GM12878 (cell line): ENCODE measurements around the gene CHST15. TPM values are rescaled to one million over a fixed set of nuclear protein-coding genes. Genes with fewer than 3 reads are reported as not detected.

Experiments used
- ATAC-seq: fragments of 200-7000 bp; cut with Tn5 transposase; 3 replicates; pipeline ENCODE4 v1.9.1; 2020; ENCODE audit warnings: mild to moderate bottlenecking, moderate library complexity
- BruUV-seq: library from RNA; stranded (reverse); fragments of 400-500 nt; replicated peaks from 2 replicates; lab custom pipeline; 2021; lab: Mats Ljungman, UMichigan
- CTCF ChIA-PET: fragments of 300-600 bp; sonication (Branson Sonifier 250); formaldehyde crosslinking; extraction: SDS; loops from one replicate; lab custom pipeline; 2021; ENCODE audit warnings: inconsistent platforms; lab: Yijun Ruan, JAX
- POLR2A ChIA-PET: fragments of 350-600 bp; formaldehyde crosslinking; extraction: SDS; loops from one replicate; lab custom pipeline; 2021; ENCODE audit warnings: inconsistent platforms; lab: Charles Lee
- RAD21 ChIA-PET: fragments of 300-600 bp; sonication (Branson Sonifier 250); formaldehyde crosslinking; loops from one replicate; lab custom pipeline; 2023; ENCODE audit warnings: antibody characterized with exemption; ENCODE audit not compliant: unreplicated experiment; lab: Charles Lee
- SMC1A ChIA-PET: fragments of 300-600 bp; sonication (Branson Sonifier 250); formaldehyde crosslinking; loops from one replicate; lab custom pipeline; 2023; ENCODE audit not compliant: unreplicated experiment, uncharacterized antibody; lab: Charles Lee
- DNase-seq: peaks from one replicate; pipeline ENCODE4 v3.0.0-alpha.2; 2011; ENCODE audit warnings: low read depth, low spot score
- FAIRE-seq: peaks from 3 replicates; lab custom pipeline; 2011; peaks lifted over from hg19 to GRCh38; lab: Jason Lieb, UNC
- H2AFZ ChIP-seq: 2 replicates; pipeline ENCODE4 v1.6.0; 2011; ENCODE audit warnings: low read depth, low read length, control low read depth; ENCODE audit not compliant: control insufficient read depth
- H3K27ac ChIP-seq: 2 replicates; pipeline ENCODE4 v1.5.1; 2011; ENCODE audit warnings: control low read depth; ENCODE audit not compliant: control insufficient read depth, insufficient read depth
- H3K27me3 ChIP-seq, 2 experiments: replicated peaks in 1 of 2; 2 replicates each; pipeline versions ENCODE4 v1.6.0 to v1.6.1; 2011; ENCODE audit warnings: low read length in 1 of 2; ENCODE audit not compliant: control insufficient read depth in 2 of 2, insufficient read depth in 2 of 2
- H3K36me3 ChIP-seq, 2 experiments: 2 replicates each; pipeline ENCODE4 v1.5.1; 2011; ENCODE audit warnings: low read length in 1 of 2; ENCODE audit not compliant: control insufficient read depth in 2 of 2, insufficient read depth in 2 of 2
- H3K4me1 ChIP-seq: 2 replicates; pipeline ENCODE4 v1.6.1; 2011; ENCODE audit warnings: mild to moderate bottlenecking, low read length, moderate library complexity, mixed read lengths; ENCODE audit not compliant: control insufficient read depth, insufficient read depth
- H3K4me2 ChIP-seq: 2 replicates; pipeline ENCODE4 v1.6.0; 2011; ENCODE audit warnings: control low read depth; ENCODE audit not compliant: control insufficient read depth, insufficient read depth
- H3K4me3 ChIP-seq: fragments of 200-600 bp; sonication (generic); 2 replicates; pipeline ENCODE4 v1.5.1; 2016
- H3K79me2 ChIP-seq: 2 replicates; pipeline ENCODE4 v1.6.0; 2011; ENCODE audit warnings: low read length; ENCODE audit not compliant: control insufficient read depth, insufficient read depth
- H3K9ac ChIP-seq: 2 replicates; pipeline ENCODE4 v1.8.0; 2011; ENCODE audit warnings: low read length, control low read depth, mixed read lengths; ENCODE audit not compliant: control insufficient read depth, insufficient read depth
- H3K9me3 ChIP-seq: replicated peaks from 3 replicates; pipeline ENCODE4 v1.5.1; 2011; ENCODE audit warnings: mild to moderate bottlenecking, low read length; ENCODE audit not compliant: control insufficient read depth, insufficient read depth
- H4K20me1 ChIP-seq: 2 replicates; pipeline ENCODE4 v1.6.0; 2011; ENCODE audit not compliant: control insufficient read depth, insufficient read depth
- BMI1 ChIP-seq: fragments of 450-650 bp; IDR thresholded peaks from 2 replicates; pipeline ENCODE4 v1.6.1; 2016; ENCODE audit warnings: mild to moderate bottlenecking, moderate library complexity, borderline replicate concordance
- CBX3 ChIP-seq: fragments of 200-600 bp; sonication (generic); IDR thresholded peaks from 2 replicates; pipeline ENCODE4 v1.6.1; 2016; ENCODE audit warnings: low read depth, borderline replicate concordance
- CBX5 ChIP-seq: sonication (generic); IDR thresholded peaks from 2 replicates; pipeline ENCODE4 v1.6.1; 2016; ENCODE audit warnings: low read depth, moderate library complexity, mild to moderate bottlenecking, inconsistent platforms
- CREB1 ChIP-seq: IDR thresholded peaks from 2 replicates; pipeline ENCODE4 v1.6.1; 2012; ENCODE audit warnings: low read depth, mild to moderate bottlenecking, inconsistent platforms
- NFYA ChIP-seq: IDR thresholded peaks from 2 replicates; pipeline ENCODE4 v1.6.1; 2011; ENCODE audit warnings: low read depth, mild to moderate bottlenecking, low read length, improper control_type of control experiment, borderline replicate concordance
- POLR2A ChIP-seq: IDR thresholded peaks from 2 replicates; pipeline ENCODE4 v1.6.1; 2011; ENCODE audit warnings: low read depth, mild to moderate bottlenecking, low read length
- RAD21 ChIP-seq: IDR thresholded peaks from 2 replicates; pipeline ENCODE4 v1.6.1; 2011; ENCODE audit warnings: mild to moderate bottlenecking, low read depth, low read length, moderate library complexity; ENCODE audit not compliant: insufficient read depth
- SMAD5 ChIP-seq: IDR thresholded peaks from 2 replicates; pipeline ENCODE4 v1.6.1; 2016; ENCODE audit warnings: antibody characterized with exemption, low read depth
- SREBF2 ChIP-seq: IDR thresholded peaks from 2 replicates; pipeline ENCODE4 v1.6.1; 2012; ENCODE audit warnings: mild to moderate bottlenecking, low read length
- TAF1 ChIP-seq: IDR thresholded peaks from 2 replicates; pipeline ENCODE4 v1.6.1; 2011; ENCODE audit warnings: mild to moderate bottlenecking, low read depth, low read length, borderline replicate concordance
- WGBS: methylation state at CpG from one replicate; pipeline ENCODE4 v1.1.6; 2016; ENCODE audit warnings: low lambda C conversion rate; ENCODE audit not compliant: insufficient replicate concordance, insufficient coverage; ENCODE audit errors: missing lambda C conversion rate; 5-methylcytosine and 5-hydroxymethylcytosine counted together
- in situ Hi-C: fragments of 300-500 bp; cut with MboI; formaldehyde crosslinking; loops from 9 replicates; pipeline ENCODE4 v1.14.3; 2018; ENCODE audit warnings: mixed read lengths
- intact Hi-C: fragments of 100-400 bp; cut with micrococcal nuclease; formaldehyde crosslinking; loops from one replicate; pipeline ENCODE4 v1.14.2; 2022; ENCODE audit not compliant: unreplicated experiment
- polyA plus RNA-seq, 11 experiments: library from polyadenylated mRNA; depleted of rRNA in 4 of 11; unstranded in 6 of 11; stranded (reverse) in 5 of 11; fragments of >200 nt; fragmentation: Nextera tagmentation in 4 of 11; fragmentation: Illumina TruSeq in 1 of 11; extraction: Ambion mirVana in 4 of 11; extraction: Trizol in 1 of 11; gene quantifications; 1 replicate in 1 of 11; 2 replicates in 10 of 11; pipeline versions ENCODE4 v1.2.1 to v1.2.3, GENCODE V29; 2011 to 2016; ENCODE audit warnings: inconsistent platforms in 2 of 11, missing spikeins in 2 of 11, low read depth in 1 of 11
- total RNA-seq, 4 experiments: library from RNA; depleted of rRNA in 3 of 4; stranded (reverse); fragments of >200 nt in 3 of 4; fragmentation: Illumina TruSeq in 1 of 4; extraction: Trizol in 1 of 4; gene quantifications; 2 replicates each; pipeline versions ENCODE4 v1.2.1 to v1.2.3, GENCODE V29; 2013 to 2021
- TF ChIP-seq, protein P1 (sequence below): fragments of 450-650 bp; IDR thresholded peaks from 2 replicates; pipeline ENCODE4 v1.6.1; 2016; ENCODE audit warnings: mild to moderate bottlenecking
- TF ChIP-seq, protein P2 (sequence below): IDR thresholded peaks from 2 replicates; pipeline ENCODE4 v1.6.1; 2011; ENCODE audit warnings: borderline replicate concordance, low read depth, mild to moderate bottlenecking, moderate library complexity, mixed read lengths, low read length; ENCODE audit not compliant: insufficient read depth; ENCODE audit errors: extremely low read length
- TF ChIP-seq, protein P3 (sequence below), 3 experiments: IDR thresholded peaks in 2 of 3; conservative IDR thresholded peaks in 1 of 3; 2 replicates each; pipeline ENCODE4 v1.5.1; 2011; ENCODE audit warnings: low read depth in 3 of 3, low read length in 3 of 3, mild to moderate bottlenecking in 3 of 3, control low read depth in 2 of 3, moderate library complexity in 2 of 3, inconsistent platforms in 1 of 3, mixed read lengths in 1 of 3; ENCODE audit not compliant: control insufficient read depth in 2 of 3, insufficient read depth in 1 of 3; ENCODE audit errors: extremely low read depth in 1 of 3
- TF ChIP-seq, protein P4 (sequence below): fragments of 450-650 bp; IDR thresholded peaks from 2 replicates; pipeline ENCODE4 v1.6.1; 2016; ENCODE audit warnings: mild to moderate bottlenecking, moderate library complexity, borderline replicate concordance

CHST15 gene
- total and polyA plus RNA-seq, 10 of the 15 experiments (the other 5 are each of a cell fraction or from before 2014, with no cell fraction given), result 0.02 to 0.53 (median 0.05) TPM; not detected in 1

DNA sequence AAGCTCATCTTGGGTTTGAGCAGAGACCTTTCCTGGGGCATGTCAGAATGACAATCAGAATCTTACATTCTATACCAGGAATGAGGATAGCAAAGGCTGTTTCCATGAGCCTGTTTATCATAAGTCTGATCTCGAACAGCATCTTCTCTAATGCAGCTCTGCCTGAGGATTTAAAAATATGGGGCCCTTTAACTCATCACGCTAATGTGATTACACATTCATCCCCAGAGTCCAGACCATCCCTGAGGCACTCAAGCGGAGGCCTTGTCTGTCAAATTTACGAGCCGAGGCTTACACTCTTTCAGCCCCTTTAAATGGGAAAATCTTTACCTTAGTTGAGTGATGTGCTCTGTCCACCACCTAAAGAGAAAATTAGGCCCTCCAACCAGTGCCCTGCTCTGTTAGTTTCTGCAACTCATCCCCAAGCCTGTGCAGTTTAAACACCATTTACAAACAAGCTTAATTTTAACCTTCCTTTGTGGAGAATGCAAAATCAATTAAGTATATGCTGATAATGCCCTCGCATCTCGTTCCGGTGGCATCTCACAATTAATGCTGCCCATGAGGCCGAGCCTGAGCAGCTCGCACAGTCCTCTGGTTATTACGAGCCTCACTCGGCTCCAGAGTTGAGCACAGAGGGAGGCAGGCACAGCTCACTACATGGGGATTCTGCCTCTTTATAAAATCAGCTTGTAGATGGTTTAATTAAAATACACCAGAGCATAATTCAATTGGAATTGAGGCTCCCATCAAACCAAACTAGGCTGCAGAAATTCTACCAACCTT is 16.0 kb downstream of the CHST15 start:
- Histone ChIP-seq H3K27me3 (peaks cover 0 to 4% of the 10 kb centered on the region in 2 experiments; a peak in 1 of 4 replicates), H3K36me3 (no peaks in the 10 kb centered on the region), H3K4me1 (peaks cover 5% of the 10 kb centered on the region; the same call in 1 of the 2 replicates), H3K9me3 (no peaks in the 10 kb centered on the region; the same call in 2 of the 3 replicates), H3K4me3 (no peak overlapping the region), H4K20me1 (no peaks in the 10 kb centered on the region), H3K27ac (no peak overlapping the region), H3K4me2 (no peak overlapping the region), H2AFZ (no peak overlapping the region), H3K79me2 (no peaks in the 10 kb centered on the region), H3K9ac (no peak overlapping the region)
- RAD21 ChIA-PET, result no interaction called here
- intact Hi-C loops, result no loop called here
- in situ Hi-C loops, result no loop called here
- CTCF ChIA-PET, result interaction anchor here (0.9 to 1.5 kb wide), 2 partner anchors 82 to 132 kb away, joined by 3 to 6 read pairs; no protein-coding TSS in a partner anchor
- POLR2A ChIA-PET, result interaction anchor here (0.7 kb wide), 1 partner anchor 1095 kb away, joined by 6 read pairs; no protein-coding TSS in a partner anchor
- no peak for ATAC-seq
- SMC1A ChIA-PET, result no interaction called here
- WGBS, result 56% methylated on average over 12 of the region's 12 CpGs
- BruUV-seq, result no TSS peak
- no peak for FAIRE-seq
- DNase-seq, result no peak
- TF ChIP-seq RAD21 (no peak), POLR2A (no peak), SMAD5 (no peak), CBX5 (no peak), BMI1 (no peak), SREBF2 (no peak), NFYA (no peak), CBX3 (no peak), CREB1 (no peak), TAF1 (no peak)
- TF ChIP-seq, protein P1, sequence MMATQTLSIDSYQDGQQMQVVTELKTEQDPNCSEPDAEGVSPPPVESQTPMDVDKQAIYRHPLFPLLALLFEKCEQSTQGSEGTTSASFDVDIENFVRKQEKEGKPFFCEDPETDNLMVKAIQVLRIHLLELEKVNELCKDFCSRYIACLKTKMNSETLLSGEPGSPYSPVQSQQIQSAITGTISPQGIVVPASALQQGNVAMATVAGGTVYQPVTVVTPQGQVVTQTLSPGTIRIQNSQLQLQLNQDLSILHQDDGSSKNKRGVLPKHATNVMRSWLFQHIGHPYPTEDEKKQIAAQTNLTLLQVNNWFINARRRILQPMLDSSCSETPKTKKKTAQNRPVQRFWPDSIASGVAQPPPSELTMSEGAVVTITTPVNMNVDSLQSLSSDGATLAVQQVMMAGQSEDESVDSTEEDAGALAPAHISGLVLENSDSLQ, result no peak
- TF ChIP-seq, protein P2, sequence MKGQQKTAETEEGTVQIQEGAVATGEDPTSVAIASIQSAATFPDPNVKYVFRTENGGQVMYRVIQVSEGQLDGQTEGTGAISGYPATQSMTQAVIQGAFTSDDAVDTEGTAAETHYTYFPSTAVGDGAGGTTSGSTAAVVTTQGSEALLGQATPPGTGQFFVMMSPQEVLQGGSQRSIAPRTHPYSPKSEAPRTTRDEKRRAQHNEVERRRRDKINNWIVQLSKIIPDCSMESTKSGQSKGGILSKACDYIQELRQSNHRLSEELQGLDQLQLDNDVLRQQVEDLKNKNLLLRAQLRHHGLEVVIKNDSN, result no peak
- TF ChIP-seq, protein P3, sequence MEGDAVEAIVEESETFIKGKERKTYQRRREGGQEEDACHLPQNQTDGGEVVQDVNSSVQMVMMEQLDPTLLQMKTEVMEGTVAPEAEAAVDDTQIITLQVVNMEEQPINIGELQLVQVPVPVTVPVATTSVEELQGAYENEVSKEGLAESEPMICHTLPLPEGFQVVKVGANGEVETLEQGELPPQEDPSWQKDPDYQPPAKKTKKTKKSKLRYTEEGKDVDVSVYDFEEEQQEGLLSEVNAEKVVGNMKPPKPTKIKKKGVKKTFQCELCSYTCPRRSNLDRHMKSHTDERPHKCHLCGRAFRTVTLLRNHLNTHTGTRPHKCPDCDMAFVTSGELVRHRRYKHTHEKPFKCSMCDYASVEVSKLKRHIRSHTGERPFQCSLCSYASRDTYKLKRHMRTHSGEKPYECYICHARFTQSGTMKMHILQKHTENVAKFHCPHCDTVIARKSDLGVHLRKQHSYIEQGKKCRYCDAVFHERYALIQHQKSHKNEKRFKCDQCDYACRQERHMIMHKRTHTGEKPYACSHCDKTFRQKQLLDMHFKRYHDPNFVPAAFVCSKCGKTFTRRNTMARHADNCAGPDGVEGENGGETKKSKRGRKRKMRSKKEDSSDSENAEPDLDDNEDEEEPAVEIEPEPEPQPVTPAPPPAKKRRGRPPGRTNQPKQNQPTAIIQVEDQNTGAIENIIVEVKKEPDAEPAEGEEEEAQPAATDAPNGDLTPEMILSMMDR (IDR thresholded peaks at IDR 0.05 in 2 of 3, conservative IDR thresholded peaks at IDR 0.05 in 1 of 3; ENCODE audit: control insufficient read depth in 2 of 3, extremely low read depth in 1 of 3, insufficient read depth in 1 of 3, low read depth in 3 of 3, low read length in 3 of 3), result no peak
- TF ChIP-seq, protein P4, sequence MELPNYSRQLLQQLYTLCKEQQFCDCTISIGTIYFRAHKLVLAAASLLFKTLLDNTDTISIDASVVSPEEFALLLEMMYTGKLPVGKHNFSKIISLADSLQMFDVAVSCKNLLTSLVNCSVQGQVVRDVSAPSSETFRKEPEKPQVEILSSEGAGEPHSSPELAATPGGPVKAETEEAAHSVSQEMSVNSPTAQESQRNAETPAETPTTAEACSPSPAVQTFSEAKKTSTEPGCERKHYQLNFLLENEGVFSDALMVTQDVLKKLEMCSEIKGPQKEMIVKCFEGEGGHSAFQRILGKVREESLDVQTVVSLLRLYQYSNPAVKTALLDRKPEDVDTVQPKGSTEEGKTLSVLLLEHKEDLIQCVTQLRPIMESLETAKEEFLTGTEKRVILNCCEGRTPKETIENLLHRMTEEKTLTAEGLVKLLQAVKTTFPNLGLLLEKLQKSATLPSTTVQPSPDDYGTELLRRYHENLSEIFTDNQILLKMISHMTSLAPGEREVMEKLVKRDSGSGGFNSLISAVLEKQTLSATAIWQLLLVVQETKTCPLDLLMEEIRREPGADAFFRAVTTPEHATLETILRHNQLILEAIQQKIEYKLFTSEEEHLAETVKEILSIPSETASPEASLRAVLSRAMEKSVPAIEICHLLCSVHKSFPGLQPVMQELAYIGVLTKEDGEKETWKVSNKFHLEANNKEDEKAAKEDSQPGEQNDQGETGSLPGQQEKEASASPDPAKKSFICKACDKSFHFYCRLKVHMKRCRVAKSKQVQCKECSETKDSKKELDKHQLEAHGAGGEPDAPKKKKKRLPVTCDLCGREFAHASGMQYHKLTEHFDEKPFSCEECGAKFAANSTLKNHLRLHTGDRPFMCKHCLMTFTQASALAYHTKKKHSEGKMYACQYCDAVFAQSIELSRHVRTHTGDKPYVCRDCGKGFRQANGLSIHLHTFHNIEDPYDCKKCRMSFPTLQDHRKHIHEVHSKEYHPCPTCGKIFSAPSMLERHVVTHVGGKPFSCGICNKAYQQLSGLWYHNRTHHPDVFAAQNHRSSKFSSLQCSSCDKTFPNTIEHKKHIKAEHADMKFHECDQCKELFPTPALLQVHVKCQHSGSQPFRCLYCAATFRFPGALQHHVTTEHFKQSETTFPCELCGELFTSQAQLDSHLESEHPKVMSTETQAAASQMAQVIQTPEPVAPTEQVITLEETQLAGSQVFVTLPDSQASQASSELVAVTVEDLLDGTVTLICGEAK, result no peak
